IMR-90 (cell line): ENCODE data around the gene SIGLEC14.

Experiments used
- BHLHE40 ChIP-seq: fragments of 150-350 bp; IDR thresholded peaks from 2 replicates; pipeline ENCODE4 v1.6.1; 2016; ENCODE audit warnings: mild to moderate bottlenecking, low read depth, low read length
- CEBPB ChIP-seq: IDR thresholded peaks from 2 replicates; pipeline ENCODE4 v1.6.1; 2012; ENCODE audit warnings: low read depth, low read length, improper control_type of control experiment
- CTCF ChIP-seq: conservative IDR thresholded peaks from 2 replicates; pipeline ENCODE4 v1.5.1; 2012; ENCODE audit warnings: mild to moderate bottlenecking, low read depth, low read length, improper control_type of control experiment
- FOS ChIP-seq: fragments of 150-350 bp; IDR thresholded peaks from 2 replicates; pipeline ENCODE4 v1.6.1; 2016; ENCODE audit warnings: low read depth, low read length
- MXI1 ChIP-seq: IDR thresholded peaks from 2 replicates; pipeline ENCODE4 v1.6.1; 2012; ENCODE audit warnings: low read depth, mild to moderate bottlenecking, low read length, moderate library complexity, borderline replicate concordance
- POLR2A ChIP-seq: IDR thresholded peaks from 2 replicates; pipeline ENCODE4 v1.6.1; 2012; ENCODE audit warnings: mild to moderate bottlenecking, low read depth, low read length
- RCOR1 ChIP-seq: IDR thresholded peaks from 2 replicates; pipeline ENCODE4 v1.6.1; 2012; ENCODE audit warnings: mild to moderate bottlenecking, low read length, improper control_type of control experiment; ENCODE audit not compliant: insufficient replicate concordance
- RFX5 ChIP-seq: IDR thresholded peaks from 2 replicates; pipeline ENCODE4 v1.8.0; 2012; ENCODE audit warnings: low read depth, mild to moderate bottlenecking, low read length, moderate library complexity
- USF2 ChIP-seq: fragments of 150-350 bp; IDR thresholded peaks from 2 replicates; pipeline ENCODE4 v1.6.1; 2017; ENCODE audit warnings: mild to moderate bottlenecking, antibody characterized with exemption, low read length, low read depth
- TF ChIP-seq, protein P1 (sequence below): fragments of 150-350 bp; IDR thresholded peaks from 2 replicates; pipeline ENCODE4 v1.6.1; 2016; ENCODE audit warnings: low read depth, mild to moderate bottlenecking, low read length, moderate library complexity, borderline replicate concordance

DNA sequence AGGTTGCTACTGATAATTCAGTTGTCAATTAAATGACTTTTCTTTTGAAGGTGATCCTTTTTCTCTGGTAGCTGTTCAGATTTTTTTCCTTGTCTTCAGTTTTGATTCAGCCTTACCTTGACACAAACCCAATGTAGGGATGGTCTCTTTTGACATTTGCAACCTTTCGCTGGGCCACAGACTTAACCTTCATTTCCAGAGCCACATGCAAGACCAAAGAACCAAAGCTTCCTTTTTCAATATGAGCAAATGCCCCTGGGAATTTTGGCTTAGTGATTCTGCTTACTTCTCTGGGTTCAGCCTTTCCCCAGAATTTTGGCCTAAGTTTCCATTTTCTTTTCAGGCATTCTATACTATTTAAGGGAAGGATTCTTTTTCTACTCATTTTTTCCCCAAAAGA is 36.0 kb downstream of the SIGLEC14 start:
- TF ChIP-seq MXI1: no peak
- TF ChIP-seq POLR2A: no peak
- no peak for TF ChIP-seq USF2
- TF ChIP-seq CTCF: no peak
- TF ChIP-seq RCOR1: no peak
- TF ChIP-seq BHLHE40: no peak
- no peak for TF ChIP-seq CEBPB
- TF ChIP-seq FOS: no peak
- no peak for TF ChIP-seq RFX5
- TF ChIP-seq, protein P1, sequence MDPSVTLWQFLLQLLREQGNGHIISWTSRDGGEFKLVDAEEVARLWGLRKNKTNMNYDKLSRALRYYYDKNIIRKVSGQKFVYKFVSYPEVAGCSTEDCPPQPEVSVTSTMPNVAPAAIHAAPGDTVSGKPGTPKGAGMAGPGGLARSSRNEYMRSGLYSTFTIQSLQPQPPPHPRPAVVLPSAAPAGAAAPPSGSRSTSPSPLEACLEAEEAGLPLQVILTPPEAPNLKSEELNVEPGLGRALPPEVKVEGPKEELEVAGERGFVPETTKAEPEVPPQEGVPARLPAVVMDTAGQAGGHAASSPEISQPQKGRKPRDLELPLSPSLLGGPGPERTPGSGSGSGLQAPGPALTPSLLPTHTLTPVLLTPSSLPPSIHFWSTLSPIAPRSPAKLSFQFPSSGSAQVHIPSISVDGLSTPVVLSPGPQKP: no peak
